IMR-90 (cell line): Measurements from ENCODE around the gene GGA2. TPM values are rescaled to one million over a fixed set of nuclear protein-coding genes. Genes with fewer than 3 reads are reported as not detected.

Experiments used
- ATAC-seq: fragments of 200-7000 bp; cut with Tn5 transposase; 2 replicates; pipeline ENCODE4 v1.9.1; 2020; ENCODE audit warnings: low read depth, mild to moderate bottlenecking, moderate library complexity
- BruUV-seq: library from RNA; stranded (reverse); fragments of 400-500 nt; replicated peaks from 2 replicates; lab custom pipeline; 2021; lab: Mats Ljungman, UMichigan
- CTCF ChIA-PET: fragments of 300-600 bp; formaldehyde crosslinking; extraction: SDS; loops from one replicate; lab custom pipeline; 2021; ENCODE audit warnings: antibody characterized with exemption; lab: Yijun Ruan, JAX
- POLR2A ChIA-PET: fragments of 300-600 bp; sonication (Branson Sonifier 250); formaldehyde crosslinking; loops from one replicate; lab custom pipeline; 2022; ENCODE audit warnings: antibody characterized with exemption; ENCODE audit not compliant: unreplicated experiment; lab: Charles Lee
- DNase-seq: peaks from one replicate; pipeline ENCODE4 v3.0.0; 2013
- H2AFZ ChIP-seq: replicated peaks from 2 replicates; pipeline ENCODE3; 2013; ENCODE audit warnings: low read length, mild to moderate bottlenecking; ENCODE audit not compliant: poor library complexity
- H2AK5ac ChIP-seq: 2 replicates; pipeline ENCODE4 v1.6.1; 2013; ENCODE audit warnings: low read depth, low read length, inconsistent platforms
- H2AK9ac ChIP-seq: replicated peaks from 2 replicates; pipeline ENCODE3; 2013; ENCODE audit warnings: mild to moderate bottlenecking, low read depth, low read length, moderate library complexity; ENCODE audit not compliant: poor library complexity
- H2BK120ac ChIP-seq: 2 replicates; pipeline ENCODE4 v1.6.1; 2013; ENCODE audit warnings: low read depth, low read length, inconsistent platforms
- H2BK15ac ChIP-seq: 3 replicates; pipeline ENCODE4 v1.6.1; 2013; ENCODE audit warnings: low read depth, low read length, inconsistent platforms
- H2BK20ac ChIP-seq: 2 replicates; pipeline ENCODE4 v1.6.1; 2013; ENCODE audit warnings: low read depth, mild to moderate bottlenecking, inconsistent platforms, low read length, moderate library complexity
- H2BK5ac ChIP-seq: 2 replicates; pipeline ENCODE4 v1.6.1; 2013; ENCODE audit warnings: mild to moderate bottlenecking, low read depth, low read length, inconsistent platforms; ENCODE audit not compliant: poor library complexity, severe bottlenecking
- H3K14ac ChIP-seq: replicated peaks from 2 replicates; pipeline ENCODE4 v1.6.1; 2013; ENCODE audit warnings: low read depth, low read length, inconsistent platforms
- H3K18ac ChIP-seq: 2 replicates; pipeline ENCODE4 v1.6.1; 2013; ENCODE audit warnings: low read depth, low read length, control low read depth
- H3K23ac ChIP-seq: 2 replicates; pipeline ENCODE4 v1.6.1; 2013; ENCODE audit warnings: low read depth, low read length, inconsistent platforms
- H3K27ac ChIP-seq: 2 replicates; pipeline ENCODE4 v1.5.1; 2013; ENCODE audit warnings: mild to moderate bottlenecking, control low read depth, low read length; ENCODE audit not compliant: insufficient read depth
- H3K27me3 ChIP-seq: 2 replicates; pipeline ENCODE4 v1.6.1; 2013; ENCODE audit warnings: low read length; ENCODE audit not compliant: control insufficient read depth, insufficient read depth
- H3K36me3 ChIP-seq: 2 replicates; pipeline ENCODE4 v1.6.1; 2013; ENCODE audit warnings: low read length, mixed read lengths; ENCODE audit not compliant: control insufficient read depth, insufficient read depth
- H3K4ac ChIP-seq: 2 replicates; pipeline ENCODE4 v1.6.1; 2013; ENCODE audit warnings: low read depth, low read length, inconsistent platforms
- H3K4me1 ChIP-seq: 2 replicates; pipeline ENCODE4 v1.6.1; 2013; ENCODE audit warnings: low read length, mixed read lengths; ENCODE audit not compliant: control insufficient read depth, insufficient read depth
- H3K4me2 ChIP-seq: 2 replicates; pipeline ENCODE4 v1.6.1; 2013; ENCODE audit warnings: low read depth, mild to moderate bottlenecking, control low read depth, low read length, moderate library complexity
- H3K4me3 ChIP-seq: 2 replicates; pipeline ENCODE4 v1.5.1; 2013; ENCODE audit warnings: low read depth, mild to moderate bottlenecking, control low read depth, low read length, moderate library complexity; ENCODE audit not compliant: insufficient read depth
- H3K56ac ChIP-seq: 2 replicates; pipeline ENCODE4 v1.6.1; 2013; ENCODE audit warnings: low read length, inconsistent platforms; ENCODE audit not compliant: insufficient read depth; ENCODE audit errors: extremely low read depth
- H3K79me1 ChIP-seq, 2 experiments: 2 replicates each; pipeline ENCODE4 v1.6.1; 2013; ENCODE audit warnings: low read length in 2 of 2, inconsistent platforms in 1 of 2, low read depth in 1 of 2
- H3K9ac ChIP-seq: 2 replicates; pipeline ENCODE4 v1.6.1; 2013; ENCODE audit warnings: low read depth, low read length, control low read depth
- H3K9me1 ChIP-seq: 2 replicates; pipeline ENCODE4 v1.6.1; 2013; ENCODE audit warnings: low read length, inconsistent platforms; ENCODE audit not compliant: insufficient read depth
- H3K9me3 ChIP-seq: 2 replicates; pipeline ENCODE4 v1.6.1; 2013; ENCODE audit warnings: low read length; ENCODE audit not compliant: control insufficient read depth, insufficient read depth
- H4K20me1 ChIP-seq: 2 replicates; pipeline ENCODE4 v1.6.1; 2013; ENCODE audit warnings: low read length, inconsistent platforms; ENCODE audit not compliant: insufficient read depth
- H4K5ac ChIP-seq: 2 replicates; pipeline ENCODE4 v1.6.1; 2013; ENCODE audit warnings: mild to moderate bottlenecking, low read depth, low read length, control low read depth
- H4K8ac ChIP-seq, 2 experiments: 2 replicates each; pipeline ENCODE4 v1.6.1; 2013; ENCODE audit warnings: low read depth in 2 of 2, low read length in 2 of 2, control low read depth in 1 of 2, inconsistent platforms in 1 of 2
- H4K91ac ChIP-seq: 2 replicates; pipeline ENCODE4 v1.6.1; 2013; ENCODE audit warnings: low read depth, low read length, inconsistent platforms; ENCODE audit not compliant: insufficient read depth
- BHLHE40 ChIP-seq: fragments of 150-350 bp; IDR thresholded peaks from 2 replicates; pipeline ENCODE4 v1.6.1; 2016; ENCODE audit warnings: mild to moderate bottlenecking, low read depth, low read length
- CEBPB ChIP-seq: IDR thresholded peaks from 2 replicates; pipeline ENCODE4 v1.6.1; 2012; ENCODE audit warnings: low read depth, low read length, improper control_type of control experiment
- CHD1 ChIP-seq: IDR thresholded peaks from 2 replicates; pipeline ENCODE4 v1.6.1; 2012; ENCODE audit warnings: low read depth, low read length, improper control_type of control experiment
- CTCF ChIP-seq: conservative IDR thresholded peaks from 2 replicates; pipeline ENCODE4 v1.5.1; 2012; ENCODE audit warnings: mild to moderate bottlenecking, low read depth, low read length, improper control_type of control experiment
- ELK1 ChIP-seq: fragments of 150-350 bp; IDR thresholded peaks from 2 replicates; pipeline ENCODE4 v1.6.1; 2016; ENCODE audit warnings: low read depth, mild to moderate bottlenecking, low read length, moderate library complexity, borderline replicate concordance
- FOS ChIP-seq: fragments of 150-350 bp; IDR thresholded peaks from 2 replicates; pipeline ENCODE4 v1.6.1; 2016; ENCODE audit warnings: low read depth, low read length
- MAFK ChIP-seq: IDR thresholded peaks from 2 replicates; pipeline ENCODE4 v1.6.1; 2012; ENCODE audit warnings: low read depth, low read length, improper control_type of control experiment
- MAZ ChIP-seq: IDR thresholded peaks from 2 replicates; pipeline ENCODE4 v1.6.1; 2012; ENCODE audit warnings: low read depth, mild to moderate bottlenecking, low read length, improper control_type of control experiment, moderate library complexity, borderline replicate concordance
- MXI1 ChIP-seq: IDR thresholded peaks from 2 replicates; pipeline ENCODE4 v1.6.1; 2012; ENCODE audit warnings: low read depth, mild to moderate bottlenecking, low read length, moderate library complexity, borderline replicate concordance
- POLR2A ChIP-seq: IDR thresholded peaks from 2 replicates; pipeline ENCODE4 v1.6.1; 2012; ENCODE audit warnings: mild to moderate bottlenecking, low read depth, low read length
- RAD21 ChIP-seq: IDR thresholded peaks from 2 replicates; pipeline ENCODE4 v1.6.1; 2012; ENCODE audit warnings: low read length, improper control_type of control experiment
- RCOR1 ChIP-seq: IDR thresholded peaks from 2 replicates; pipeline ENCODE4 v1.6.1; 2012; ENCODE audit warnings: mild to moderate bottlenecking, low read length, improper control_type of control experiment; ENCODE audit not compliant: insufficient replicate concordance
- RFX5 ChIP-seq: IDR thresholded peaks from 2 replicates; pipeline ENCODE4 v1.8.0; 2012; ENCODE audit warnings: low read depth, mild to moderate bottlenecking, low read length, moderate library complexity
- SMC3 ChIP-seq: fragments of 150-350 bp; IDR thresholded peaks from 2 replicates; pipeline ENCODE4 v1.6.1; 2016; ENCODE audit warnings: low read depth, mild to moderate bottlenecking, antibody characterized with exemption, low read length, moderate library complexity
- WGBS, 2 experiments: methylation state at CpG; one replicate each; pipeline versions ENCODE4 v1.1.5 to v1.1.7; 2013; ENCODE audit warnings: missing lambda C conversion rate in 2 of 2; ENCODE audit not compliant: insufficient read length in 1 of 2; ENCODE audit errors: extremely low coverage in 2 of 2; 5-methylcytosine and 5-hydroxymethylcytosine counted together
- dilution Hi-C: fragments of 300-500 bp; cut with HindIII; formaldehyde crosslinking; loops from one replicate; pipeline ENCODE4 v1.14.3; 2018; ENCODE audit warnings: low sequenced_read_pairs; ENCODE audit not compliant: unreplicated experiment
- in situ Hi-C: fragments of 300-500 bp; cut with MboI; formaldehyde crosslinking; loops from 3 replicates; pipeline ENCODE4 v1.14.3; 2019; ENCODE audit warnings: low sequenced_read_pairs, inconsistent platforms, mixed read lengths
- intact Hi-C: fragments of 100-400 bp; cut with micrococcal nuclease; formaldehyde crosslinking; loops from 2 replicates; pipeline ENCODE4 v1.10.0; 2022
- polyA plus RNA-seq, 3 experiments: library from polyadenylated mRNA; depleted of rRNA; stranded (reverse); fragments of >200 nt; gene quantifications; 2 replicates each; pipeline ENCODE4 v1.2.3, GENCODE V29; 2012; ENCODE audit warnings: low replicate concordance in 1 of 3
- total RNA-seq: library from RNA; depleted of rRNA; stranded (reverse); fragments of >200 nt; gene quantifications from 2 replicates; pipeline ENCODE4 v1.2.3, GENCODE V29; 2012

Gene GGA2
- total and polyA plus RNA-seq, 2 of the 4 experiments (the other 2 are of a cell fraction) = 16.5 to 30.1 TPM

- H4K8ac ChIP-seq = peak overlapping the region in 1 of 2 experiments; percentile 45; a peak in 1 of 4 replicates
- ATAC-seq = peak; percentile 3; the same call in 1 of the 2 replicates
- intact Hi-C loops (no loop called here), in situ Hi-C loops (no loop called here), dilution Hi-C loops (no loop called here)
- H3K4me2 ChIP-seq = peak overlapping the region; percentile 87
- no peak overlapping the region for H4K5ac ChIP-seq
- H3K4me3 ChIP-seq = peak overlapping the region; percentile 80
- peak overlapping the region; percentile 71 for H3K14ac ChIP-seq
- H3K9ac ChIP-seq = peak overlapping the region; percentile 83
- H2AK9ac ChIP-seq = peak overlapping the region; percentile 63
- H4K20me1 ChIP-seq = peaks cover 47% of the 10 kb centered on the region
- no peak for DNase-seq
- no peak overlapping the region; the same call in 1 of the 2 replicates for H3K27ac ChIP-seq
- H2BK15ac ChIP-seq = no peak overlapping the region
- peaks cover 15% of the 10 kb centered on the region for H3K4me1 ChIP-seq
- no peaks in the 10 kb centered on the region for H3K9me3 ChIP-seq
- H2BK120ac ChIP-seq = no peak overlapping the region
- H2BK20ac ChIP-seq = no peak overlapping the region
- no peak overlapping the region for H4K91ac ChIP-seq
- peak overlapping the region; percentile 24; the same call in 1 of the 2 replicates for H3K4ac ChIP-seq
- H3K18ac ChIP-seq = no peak overlapping the region
- peak overlapping the region; percentile 8; the same call in 1 of the 2 replicates for H3K56ac ChIP-seq
- H3K36me3 ChIP-seq = no peaks in the 10 kb centered on the region
- CTCF ChIA-PET = no interaction called here
- WGBS, 2 experiments = 25% methylated on average over 16 of the region's 28 CpGs; no CpG with 5 or more reads in 1 of the 2 experiments
- peak overlapping the region; percentile 81 for H2AFZ ChIP-seq
- POLR2A ChIA-PET = interaction anchor here (0.6 kb wide), 1 partner anchor 1490 kb away, joined by 3 read pairs; no protein-coding TSS in a partner anchor
- no peak overlapping the region for H2AK5ac ChIP-seq
- no TSS peak for BruUV-seq
- H3K9me1 ChIP-seq = peaks cover 17% of the 10 kb centered on the region
- H3K23ac ChIP-seq = peak overlapping the region; percentile 68
- no peaks in the 10 kb centered on the region for H3K27me3 ChIP-seq
- no peak overlapping the region for H2BK5ac ChIP-seq
- H3K79me1 ChIP-seq = peaks cover 19 to 61% of the 10 kb centered on the region in 2 experiments; a peak in 3 of 4 replicates
- TF ChIP-seq MAFK = no peak
- no peak for TF ChIP-seq MAZ
- no peak for TF ChIP-seq BHLHE40
- no peak for TF ChIP-seq SMC3
- TF ChIP-seq POLR2A = no peak
- TF ChIP-seq FOS = no peak
- TF ChIP-seq CHD1 = no peak
- TF ChIP-seq ELK1 = no peak
- TF ChIP-seq RCOR1 = no peak
- TF ChIP-seq RAD21 = no peak
- TF ChIP-seq MXI1 = no peak
- no peak for TF ChIP-seq CEBPB
- TF ChIP-seq RFX5 = no peak
- no peak for TF ChIP-seq CTCF
Observed at GRCh38 chr16:23508589-23509440, 1.5 kb downstream of the GGA2 start.
